Retinal pigment epithelial cell (primary cell): ENCODE results near the gene FAM53B.

Experiments used
- DNase-seq: peaks from one replicate; pipeline ENCODE4 v3.0.0-alpha.2; 2010; ENCODE audit warnings: low read depth
- H3K4me3 ChIP-seq: 2 replicates; pipeline ENCODE4 v1.5.1; 2011; ENCODE audit warnings: mild to moderate bottlenecking, low read length, control low read depth, moderate library complexity
- CTCF ChIP-seq: conservative IDR thresholded peaks from 2 replicates; pipeline ENCODE4 v1.5.1; 2011; ENCODE audit warnings: low read depth, low read length, control low read depth, inconsistent platforms

FAM53B gene

GRCh38 chr10:124686707-124687376, 57.3 kb downstream of the FAM53B start:
- no peak for DNase-seq
- no peak overlapping the region for H3K4me3 ChIP-seq
- no peak for TF ChIP-seq CTCF

- TF ChIP-seq CTCF, result no peak
- no peak overlapping the region for H3K4me3 ChIP-seq
- DNase-seq, result no peak
Observed at GRCh38 chr10:124685261-124685660, 58.9 kb downstream of the FAM53B start.

- TF ChIP-seq CTCF, result no peak
- H3K4me3 ChIP-seq, result no peak overlapping the region
- DNase-seq, result no peak
Observed at GRCh38 chr10:124683814-124684213, 60.4 kb downstream of the FAM53B start.

GRCh38 chr10:124681626-124682552, 62.3 kb downstream of the FAM53B start:
- no peak for TF ChIP-seq CTCF
- no peak for DNase-seq

GRCh38 chr10:124681091-124681490, 63.1 kb downstream of the FAM53B start:
- H3K4me3 ChIP-seq, result no peak overlapping the region
- no peak for TF ChIP-seq CTCF
- DNase-seq, result no peak

More at GRCh38 chr10:124681626-124682552, 62.3 kb downstream of the FAM53B start:
- H3K4me3 ChIP-seq, result no peak overlapping the region

GRCh38 chr10:124680675-124681074, 63.5 kb downstream of the FAM53B start:
- H3K4me3 ChIP-seq, result no peak overlapping the region
- no peak for DNase-seq
- TF ChIP-seq CTCF, result no peak

GRCh38 chr10:124679401-124679800, 64.8 kb downstream of the FAM53B start:
- H3K4me3 ChIP-seq, result no peak overlapping the region
- DNase-seq, result no peak
- no peak for TF ChIP-seq CTCF
